CD4-positive, alpha-beta T cell treated with Interleukin-2 at 100 ng/mL for 4 hours (primary cell): Measurements from ENCODE around the gene PSMD14.
"Not testable (repeated sequence)": the region's sequence is repeated elsewhere in the genome, so short reads cannot be mapped to it uniquely, and the experiment has no call there.

ENCODE experiments used
- DNase-seq: peaks from one replicate; pipeline ENCODE4 v3.0.0-alpha.2; 2020; ENCODE audit warnings: low spot score

Gene PSMD14

DNA sequence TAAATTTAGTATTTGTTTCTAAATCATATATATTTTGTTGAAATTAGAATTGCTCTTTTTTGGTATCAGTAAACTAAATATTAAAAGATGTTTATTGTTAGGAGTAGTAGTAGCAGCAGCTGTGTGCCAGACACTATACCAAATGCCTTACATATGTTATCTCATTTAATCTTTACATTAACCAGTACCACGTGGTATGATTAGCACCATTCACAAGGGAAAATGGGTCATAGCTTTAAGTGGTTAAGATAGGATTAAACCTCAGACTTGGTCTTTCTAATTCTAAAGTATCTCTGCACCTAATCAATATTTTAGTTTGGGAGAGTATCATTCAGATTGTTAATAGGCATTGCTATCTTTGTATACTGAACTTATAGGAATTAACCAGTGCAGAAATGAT, 29.0 kb downstream of the PSMD14 start:
- DNase-seq: no peak

DNA sequence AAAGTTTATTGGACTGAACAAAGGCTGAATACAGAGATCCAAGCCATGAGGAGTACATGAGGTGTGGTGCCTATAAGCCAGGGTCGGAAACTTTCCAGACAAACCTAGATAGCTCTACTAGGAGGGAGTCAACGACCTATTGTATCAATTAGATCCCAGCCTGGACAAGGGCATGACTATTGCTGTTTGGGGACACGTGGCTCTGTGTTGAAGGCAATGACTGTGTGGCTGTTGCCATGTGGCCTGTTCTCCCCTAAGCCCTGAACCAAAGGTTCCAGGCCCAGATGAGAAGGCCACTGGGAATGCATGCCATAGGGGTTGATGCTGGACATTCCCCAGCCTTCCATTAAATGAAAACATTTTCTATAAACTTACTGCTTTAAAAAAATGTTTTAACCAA, 31.3 kb downstream of the PSMD14 start:
- not testable (repeated sequence) for DNase-seq

DNA sequence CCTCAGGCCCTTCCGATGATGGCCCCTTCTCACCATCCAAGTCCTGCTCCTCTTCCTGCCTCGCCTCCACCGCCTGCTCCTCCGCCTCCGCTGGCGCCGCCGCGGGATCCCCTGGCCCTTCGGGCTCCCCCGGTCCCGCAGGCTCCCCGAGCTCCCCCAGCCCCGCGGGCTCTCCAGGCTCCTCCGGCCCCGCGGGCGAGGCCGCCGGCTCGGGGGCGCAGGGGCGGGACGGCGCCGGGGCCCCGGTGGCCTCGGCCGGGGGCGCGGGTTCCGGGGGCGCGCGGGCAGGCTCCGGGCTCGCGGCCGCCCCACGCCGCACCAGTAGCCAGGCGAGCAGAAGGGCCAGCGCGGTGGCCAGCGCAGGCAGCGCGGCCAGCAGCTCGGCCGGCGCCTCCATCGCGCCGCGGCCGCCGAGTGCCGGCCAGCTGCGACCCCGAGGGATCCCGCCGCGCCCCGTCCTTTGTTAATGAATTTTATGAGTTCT, 32.7 kb downstream of the PSMD14 start:
- DNase-seq: not testable (repeated sequence)

DNA sequence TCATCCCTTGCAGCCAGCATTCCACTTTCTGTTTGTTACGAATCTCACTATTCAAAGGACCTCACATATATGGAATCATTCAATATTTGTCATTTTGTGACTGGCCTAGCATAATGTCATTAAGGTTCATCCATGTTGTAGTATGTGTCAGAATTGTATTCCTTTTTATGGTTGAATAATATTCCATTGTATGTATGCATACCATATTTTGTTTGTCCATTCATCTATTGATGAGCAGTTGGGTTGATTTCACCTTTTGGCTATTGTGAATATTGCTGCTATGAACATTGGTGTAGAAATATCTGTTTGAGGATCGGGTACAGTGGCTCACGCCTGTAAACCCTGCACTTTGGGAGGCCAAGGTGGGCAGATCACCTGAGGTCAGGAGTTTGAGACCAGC, 35.0 kb downstream of the PSMD14 start:
- no peak for DNase-seq

DNA sequence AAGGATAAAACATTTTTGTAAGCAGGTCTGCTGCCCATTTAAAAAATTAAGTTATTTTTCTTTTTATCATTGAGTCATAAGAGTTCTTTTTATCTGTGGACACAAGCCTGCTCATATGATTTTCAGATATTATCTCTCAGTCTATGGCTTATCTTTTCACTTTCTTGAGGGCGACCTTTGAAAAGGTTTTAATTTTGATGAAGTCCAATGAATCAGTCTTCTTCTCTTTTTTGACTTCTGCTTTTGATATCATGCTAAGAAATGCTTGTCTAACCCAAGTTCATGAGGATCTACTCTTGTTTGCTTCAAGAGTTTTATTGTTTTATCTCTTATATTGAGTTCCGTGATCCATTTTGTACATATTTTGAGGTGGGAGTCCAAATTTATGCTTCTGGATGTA, 36.5 kb downstream of the PSMD14 start:
- no peak for DNase-seq

DNA sequence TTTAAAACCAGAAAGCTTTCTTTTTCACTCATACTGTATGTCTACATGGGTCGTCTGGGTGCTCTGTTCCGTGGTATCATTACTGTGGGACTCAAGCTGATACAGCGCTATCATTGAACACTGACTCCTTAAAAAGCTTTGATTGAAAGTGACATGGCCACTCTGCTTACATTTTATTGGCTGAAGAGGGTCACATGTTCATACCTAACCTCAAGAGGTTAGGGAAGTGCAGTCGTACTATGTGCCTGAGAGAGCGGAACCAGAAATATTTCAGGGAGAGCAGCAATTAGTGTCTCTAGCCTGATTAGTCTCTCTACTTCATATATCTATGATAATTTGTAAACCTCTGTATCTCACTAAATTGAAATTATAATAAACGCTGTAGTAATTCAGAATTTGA, 43.5 kb downstream of the PSMD14 start:
- no peak for DNase-seq

DNA sequence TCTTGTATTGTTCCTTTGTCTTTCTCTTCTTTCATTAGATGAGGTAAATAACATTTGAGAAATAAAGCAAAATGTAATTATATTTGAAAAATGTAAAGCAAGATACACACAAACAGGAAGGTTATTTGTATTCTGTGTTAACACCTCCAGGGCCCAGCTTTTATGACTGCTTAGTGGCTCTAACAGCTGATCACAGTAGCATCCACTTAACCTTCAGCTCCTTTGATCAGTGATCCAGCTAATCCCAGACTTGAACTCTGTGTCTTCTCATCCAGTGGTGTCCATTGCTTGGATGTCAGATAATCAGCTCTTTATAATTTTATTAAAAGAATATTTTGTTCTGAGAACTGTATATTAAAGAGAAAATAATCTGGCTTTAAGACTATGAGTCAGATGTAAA, 44.5 kb downstream of the PSMD14 start:
- DNase-seq: no peak

DNA sequence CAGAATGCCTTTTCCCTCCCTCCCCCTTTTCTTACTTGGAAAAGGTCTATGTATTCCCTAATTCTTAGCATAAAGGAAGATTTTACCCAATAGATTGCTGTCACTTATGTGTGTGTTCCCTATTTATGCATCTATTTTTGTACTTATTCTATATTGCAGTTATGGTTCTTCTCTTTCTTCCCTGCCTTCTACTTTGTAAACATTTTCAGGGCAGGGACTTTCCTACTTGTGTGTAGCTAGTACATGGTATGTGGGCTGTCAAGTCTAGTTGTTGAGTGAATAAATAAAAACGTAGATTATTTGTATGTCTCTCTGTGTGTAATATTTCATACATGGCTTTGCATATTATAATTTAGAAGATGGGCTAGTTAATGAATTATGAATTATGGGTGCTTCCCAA, 45.3 kb downstream of the PSMD14 start:
- no peak for DNase-seq

DNA sequence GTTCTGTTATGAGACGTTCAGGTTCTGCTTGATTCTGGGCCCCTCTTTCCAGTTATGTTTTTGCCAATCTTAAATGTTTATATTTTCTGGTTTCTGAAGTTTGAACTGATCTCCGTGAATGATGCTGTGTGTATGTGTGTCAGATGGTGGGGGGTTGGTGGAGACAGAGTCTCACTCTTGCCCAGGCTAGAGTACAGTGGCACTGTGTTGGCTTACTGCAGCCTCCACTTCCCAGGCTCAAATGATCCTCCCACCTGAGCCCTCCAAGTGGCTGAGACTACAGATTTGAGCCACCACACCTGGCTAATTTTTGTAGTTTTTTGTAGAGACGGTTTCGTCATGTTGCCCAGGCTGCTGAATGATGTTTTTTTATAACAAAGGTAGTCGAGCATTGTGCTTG, 45.9 kb downstream of the PSMD14 start:
- DNase-seq: no peak

DNA sequence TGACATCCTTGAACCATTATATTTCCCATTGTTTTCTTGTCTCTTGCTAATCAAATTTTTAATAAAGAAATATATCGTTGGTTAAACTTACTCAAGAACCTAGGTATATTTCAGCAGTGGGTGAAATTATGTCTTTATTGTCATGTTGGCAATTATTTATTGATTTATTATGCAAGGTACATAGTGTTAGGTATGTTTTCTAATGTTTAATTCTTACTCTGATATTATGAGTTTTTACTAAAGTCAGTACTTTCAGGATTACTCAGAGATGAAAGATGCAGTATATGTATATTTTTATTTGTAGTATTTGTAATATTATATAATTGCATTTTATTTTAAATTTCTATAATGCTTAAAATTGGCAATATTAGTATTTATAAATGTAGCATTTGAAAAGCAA, 46.9 kb downstream of the PSMD14 start:
- no peak for DNase-seq

DNA sequence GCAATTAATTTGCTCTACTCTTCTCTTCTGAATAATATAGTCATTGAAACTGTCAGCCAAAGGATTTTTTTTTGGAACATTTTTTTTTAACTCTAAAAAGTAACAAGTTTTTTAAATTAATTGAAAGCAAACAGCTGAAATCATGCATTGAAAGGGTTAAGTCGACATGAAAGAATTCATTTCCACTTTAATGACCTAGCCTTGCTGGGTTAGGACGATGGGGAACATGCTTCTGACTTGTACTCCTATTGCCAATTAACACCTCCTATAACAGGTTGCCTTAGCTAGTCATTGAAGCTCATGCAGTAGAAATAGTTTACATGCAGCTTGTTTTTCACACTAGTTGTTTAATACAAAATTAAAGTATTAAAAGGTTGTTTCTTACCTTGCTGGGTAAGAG, 47.8 kb downstream of the PSMD14 start:
- no peak for DNase-seq

DNA sequence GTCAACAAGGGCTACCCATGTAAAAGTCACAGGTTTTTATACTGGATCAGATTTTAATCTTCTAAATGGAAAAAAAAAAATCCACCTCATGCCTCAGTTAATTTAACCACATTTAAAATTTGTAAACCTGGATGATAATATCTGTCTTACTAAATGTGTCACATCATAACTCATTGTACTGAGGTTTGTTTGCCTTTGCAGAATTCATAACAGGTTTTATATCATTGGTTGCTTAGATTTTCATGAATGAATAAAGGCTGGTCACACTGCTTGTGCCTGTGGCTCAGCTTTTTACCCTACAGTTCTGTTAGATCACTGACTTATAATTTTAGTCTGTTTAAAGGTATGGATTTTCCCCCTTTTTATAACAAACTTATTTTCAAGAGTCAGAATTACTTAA, 48.9 kb downstream of the PSMD14 start:
- no peak for DNase-seq

DNA sequence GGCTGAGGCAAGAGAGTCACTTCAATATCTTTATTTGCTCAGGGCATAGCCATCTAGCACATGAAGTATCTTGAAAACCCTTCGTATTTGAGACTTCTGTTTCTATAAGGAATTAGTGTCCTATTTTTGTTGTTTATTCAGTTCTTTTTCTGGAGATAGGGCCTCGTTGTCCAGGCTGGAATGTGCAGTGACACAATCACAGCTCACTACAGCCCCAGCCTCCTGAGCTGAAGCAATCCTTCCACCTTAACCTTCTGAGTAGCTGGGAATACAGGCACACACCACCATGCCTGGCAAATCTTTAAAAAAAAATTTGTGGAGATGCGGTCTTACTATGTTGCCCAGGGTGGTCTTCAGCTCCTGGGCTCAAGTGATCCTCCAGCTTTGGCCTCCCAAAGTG, 50.6 kb downstream of the PSMD14 start:
- no peak for DNase-seq

DNA sequence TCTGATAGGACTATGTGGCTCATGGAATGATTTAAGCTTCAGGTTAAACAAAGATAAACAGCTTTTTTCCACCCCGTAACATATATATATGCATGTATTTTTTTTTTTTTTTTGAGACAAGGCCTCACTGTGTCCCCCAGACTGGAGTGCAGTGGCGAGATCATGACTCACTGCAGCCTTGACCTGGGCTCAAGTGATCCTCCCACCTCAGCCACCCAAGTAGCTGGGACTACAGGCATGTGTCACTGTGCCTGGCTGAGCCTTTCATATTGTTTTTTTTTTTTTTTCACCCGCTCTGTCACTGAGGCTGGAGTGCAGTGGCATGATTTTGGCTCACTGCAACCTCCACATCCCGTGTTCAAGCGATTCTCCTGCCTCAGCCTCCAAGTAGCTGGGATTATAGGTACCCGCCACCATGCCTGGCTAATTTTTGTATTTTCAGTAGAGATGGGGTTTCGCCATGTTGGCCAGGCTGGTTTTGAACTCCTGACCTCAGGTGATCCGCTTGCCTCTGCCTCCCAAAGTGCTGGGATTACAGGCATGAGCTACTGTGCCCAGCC, 52.0 kb downstream of the PSMD14 start:
- DNase-seq: not testable (repeated sequence)

DNA sequence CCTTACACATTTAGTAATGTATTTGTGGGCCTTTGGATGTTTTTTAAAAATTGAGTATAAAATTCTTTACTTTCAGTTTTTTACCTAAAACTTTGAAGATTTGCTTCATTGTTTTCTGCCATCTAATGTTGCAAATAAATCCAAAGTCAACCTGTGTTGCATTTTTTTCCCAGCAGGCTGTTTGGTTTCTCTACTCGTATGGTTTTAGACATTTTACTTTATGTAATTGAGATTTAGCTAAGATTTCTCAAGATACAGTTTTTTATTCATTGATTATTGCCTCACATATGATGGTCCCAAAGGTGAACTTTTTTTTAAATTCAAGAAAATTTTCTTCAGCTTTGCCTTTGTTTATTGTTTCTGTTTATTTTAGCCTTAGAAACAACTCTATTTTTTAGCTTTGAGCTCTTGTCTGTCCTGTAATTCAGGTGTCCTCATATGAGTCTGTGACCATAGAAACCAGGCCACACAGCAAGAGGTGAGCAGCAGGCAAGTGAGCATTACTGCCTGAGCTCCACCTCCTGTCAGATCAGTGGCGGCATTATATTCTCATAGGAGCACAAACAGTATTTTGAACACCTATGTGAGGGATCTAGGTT, 54.4 kb downstream of the PSMD14 start:
- no peak for DNase-seq

DNA sequence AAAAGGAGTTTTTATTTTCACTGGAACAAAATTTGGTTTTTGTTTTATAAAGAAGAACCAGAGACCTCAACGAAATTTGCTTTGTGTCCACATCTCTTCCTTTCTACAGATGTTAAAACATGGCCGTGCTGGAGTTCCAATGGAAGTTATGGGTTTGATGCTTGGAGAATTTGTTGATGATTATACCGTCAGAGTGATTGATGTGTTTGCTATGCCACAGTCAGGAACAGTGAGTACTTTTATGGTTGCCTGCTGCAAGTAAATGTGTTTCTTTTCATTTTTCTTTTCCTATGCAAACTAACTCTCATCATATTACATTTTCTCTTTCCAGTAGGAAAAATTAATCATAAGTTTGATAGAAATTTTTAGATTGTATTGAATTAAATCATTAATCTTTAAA, 59.5 kb downstream of the PSMD14 start:
- DNase-seq: no peak

DNA sequence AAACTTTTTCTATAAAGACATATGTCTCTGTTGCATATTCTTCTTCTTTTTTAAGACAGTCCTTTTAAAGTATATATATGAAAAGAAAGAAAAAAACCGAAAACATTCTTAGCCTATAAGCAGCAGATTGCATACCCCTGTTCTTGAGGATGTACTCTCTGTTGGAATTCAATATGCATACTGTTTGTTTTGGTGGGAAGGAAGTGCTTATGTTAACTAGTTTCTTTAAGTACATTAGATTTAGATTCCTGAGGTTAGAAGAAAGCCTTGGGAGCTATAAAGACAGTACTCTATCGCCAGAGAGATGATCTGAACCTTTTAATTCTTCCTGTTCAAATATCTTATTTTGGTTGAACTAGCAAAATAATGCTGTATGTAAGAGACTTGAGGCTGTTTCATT, 61.1 kb downstream of the PSMD14 start:
- no peak for DNase-seq

DNA sequence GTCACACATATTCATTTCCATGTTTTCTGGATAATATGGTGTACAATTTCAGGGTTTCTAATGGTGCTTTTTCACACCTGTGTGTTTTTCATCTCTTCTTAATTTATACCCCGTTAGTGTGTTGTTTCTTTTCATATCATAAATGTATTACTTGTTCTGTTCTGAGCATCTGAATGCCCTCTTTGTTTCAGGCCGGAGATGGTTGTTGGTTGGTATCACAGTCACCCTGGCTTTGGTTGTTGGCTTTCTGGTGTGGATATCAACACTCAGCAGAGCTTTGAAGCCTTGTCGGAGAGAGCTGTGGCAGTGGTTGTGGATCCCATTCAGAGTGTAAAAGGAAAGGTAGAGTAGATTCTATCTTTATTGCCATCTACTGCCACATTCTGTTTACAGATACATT, 62.8 kb downstream of the PSMD14 start:
- no peak for DNase-seq

DNA sequence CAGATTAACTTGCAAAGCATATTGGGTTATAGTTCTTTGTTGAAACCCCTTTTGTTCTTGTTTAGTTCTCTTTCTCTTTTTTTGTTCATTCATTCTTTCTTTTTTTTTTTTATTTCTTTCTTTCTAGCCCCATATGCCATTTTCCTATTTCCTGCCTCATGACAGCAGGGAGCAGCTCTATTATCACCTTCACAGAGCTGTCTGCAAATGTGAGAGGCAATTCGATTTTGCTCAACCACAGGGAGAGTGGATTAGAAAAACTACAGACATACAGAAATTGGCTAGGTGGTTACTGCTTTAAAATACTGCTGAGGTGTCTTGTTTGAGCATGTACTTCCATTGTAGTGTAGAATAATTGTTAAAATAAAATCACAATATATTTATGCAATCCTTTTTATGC, 63.6 kb downstream of the PSMD14 start:
- DNase-seq: no peak

DNA sequence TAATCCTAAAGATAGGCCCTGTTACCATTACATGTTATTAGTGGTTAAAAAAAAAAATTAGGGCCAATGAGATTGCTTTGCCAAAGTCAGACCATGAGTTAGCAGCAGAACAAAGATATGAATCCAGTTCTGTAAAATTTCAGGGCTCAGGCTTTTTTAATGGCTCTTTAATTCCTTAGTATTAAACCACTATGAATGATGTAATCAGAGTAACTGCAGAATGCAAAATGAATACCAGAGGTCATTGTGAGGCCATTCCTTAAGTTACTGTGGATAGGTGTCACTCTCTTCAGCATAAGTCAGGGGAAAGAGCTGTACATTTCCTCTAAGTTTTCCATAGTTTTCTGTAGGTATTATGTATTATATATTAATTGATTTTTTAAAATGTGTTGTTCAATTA, 65.7 kb downstream of the PSMD14 start:
- no peak for DNase-seq

DNA sequence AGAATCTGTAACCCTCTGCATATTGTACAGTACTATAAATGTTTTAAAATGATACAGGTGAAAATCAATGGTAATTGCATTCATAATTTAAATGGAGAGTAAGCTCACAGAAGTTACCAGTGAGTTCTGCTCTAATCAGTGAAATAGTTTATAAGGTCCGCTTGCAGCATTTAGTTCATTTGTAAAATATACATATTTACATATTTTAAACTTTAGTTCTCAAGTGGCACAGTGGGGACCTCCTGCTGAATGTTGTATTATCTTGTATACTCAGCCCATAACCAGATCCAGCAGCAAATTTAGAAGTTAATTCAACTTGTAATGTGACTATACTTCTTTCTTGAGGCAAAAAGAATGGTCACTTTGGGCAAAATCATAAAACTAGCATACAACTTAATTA, 66.2 kb downstream of the PSMD14 start:
- DNase-seq: no peak

DNA sequence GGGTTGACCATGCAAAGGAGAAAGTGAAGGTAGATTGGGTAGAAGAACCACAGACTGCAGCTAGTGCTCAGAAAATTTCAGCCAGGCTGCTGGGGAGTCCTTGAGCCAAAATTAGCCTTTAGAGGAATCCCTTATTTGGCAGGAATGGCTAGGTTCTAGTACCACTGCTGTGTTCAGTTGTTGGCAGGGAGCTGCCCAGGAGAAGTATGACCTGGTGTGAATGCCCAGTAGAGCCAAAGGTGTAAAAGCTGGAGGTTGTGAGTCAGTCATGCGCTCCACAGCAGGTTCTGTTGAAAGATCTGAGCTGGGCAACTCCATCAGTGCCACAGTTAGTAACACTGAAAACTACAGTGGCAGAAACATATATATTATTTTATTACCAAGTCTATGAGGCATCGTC, 71.5 kb downstream of the PSMD14 start:
- DNase-seq: no peak

DNA sequence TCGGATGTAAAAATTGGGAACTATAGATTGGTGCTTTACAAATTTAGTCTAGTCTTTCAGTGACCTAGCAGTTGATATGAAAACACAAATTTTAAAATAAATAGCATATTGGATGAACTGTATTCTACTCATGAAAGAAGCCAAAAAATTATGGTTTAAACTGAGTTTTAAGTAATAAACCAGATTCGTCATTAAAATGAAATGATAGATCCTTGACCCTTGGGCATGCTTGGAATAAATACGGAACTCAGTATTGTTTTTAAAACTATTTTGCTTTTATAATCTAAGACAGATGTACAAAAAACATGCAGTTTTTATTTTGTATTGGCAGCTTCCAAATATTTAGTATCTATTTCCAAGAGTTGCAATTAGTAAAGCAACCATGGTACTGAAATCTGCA, 73.3 kb downstream of the PSMD14 start:
- no peak for DNase-seq

DNA sequence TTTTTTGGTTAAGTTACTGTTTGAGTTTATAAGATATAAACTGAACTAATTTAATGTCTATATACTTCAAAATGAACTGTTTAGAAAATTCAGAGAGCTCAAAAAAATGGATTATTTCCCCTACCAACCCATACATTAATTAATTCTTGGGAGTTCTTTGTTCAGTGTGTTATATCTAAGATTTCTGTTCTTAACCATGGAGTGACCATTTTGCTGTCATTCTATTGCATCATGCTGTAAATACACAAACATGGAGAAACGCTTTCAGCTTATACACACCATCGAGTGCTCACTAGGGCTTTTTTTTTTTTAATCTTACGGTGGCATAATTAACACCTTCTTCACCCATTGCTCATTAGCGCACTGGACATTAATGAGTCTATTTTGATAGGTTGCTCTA, 74.5 kb downstream of the PSMD14 start:
- DNase-seq: no peak

DNA sequence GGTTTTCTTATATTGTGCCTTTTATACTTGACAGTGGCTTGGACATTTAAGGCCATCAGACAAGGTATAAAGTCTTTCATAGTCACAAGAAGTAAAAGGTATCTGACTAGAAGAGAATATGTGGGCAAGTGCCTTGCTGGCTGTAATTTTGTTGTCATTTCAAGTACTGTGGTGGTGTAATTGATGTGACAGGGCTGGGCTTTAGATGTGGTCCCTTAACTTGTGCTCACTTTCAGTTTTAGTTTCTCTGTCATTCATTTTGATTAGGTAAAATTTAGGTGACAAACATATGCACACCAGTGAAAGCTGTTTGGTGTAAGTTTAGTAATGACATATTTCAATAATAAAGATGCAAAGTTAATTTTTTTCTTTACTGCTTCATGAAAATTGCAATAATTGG, 76.6 kb downstream of the PSMD14 start:
- DNase-seq: peak; percentile 32
